ENCODE results near the gene GSTA4.

The GSTA4 gene

DNA sequence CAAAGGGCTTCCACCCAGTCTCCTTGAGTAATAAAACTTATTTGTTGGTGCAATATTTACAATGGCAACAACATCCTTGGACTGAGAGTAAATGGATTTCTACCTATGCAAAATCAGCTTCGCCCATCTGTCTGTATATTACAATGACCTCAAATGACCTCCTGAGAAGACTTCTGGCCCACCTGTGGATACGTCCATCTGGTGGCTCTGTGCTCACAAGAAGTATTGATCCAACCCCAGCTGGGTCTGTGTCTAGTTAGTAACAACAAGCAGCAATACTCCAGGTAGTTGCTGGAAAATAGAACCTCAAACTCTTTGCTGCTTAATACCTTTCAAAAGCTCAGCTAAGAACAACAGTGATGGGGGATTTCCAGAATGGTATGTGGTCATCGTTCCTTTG is 34.7 kb upstream of the GSTA4 start:
- H3K4me3 ChIP-seq (ENCODE audit: low read depth, low read length) = no peak overlapping the region
- TF ChIP-seq, protein P1, sequence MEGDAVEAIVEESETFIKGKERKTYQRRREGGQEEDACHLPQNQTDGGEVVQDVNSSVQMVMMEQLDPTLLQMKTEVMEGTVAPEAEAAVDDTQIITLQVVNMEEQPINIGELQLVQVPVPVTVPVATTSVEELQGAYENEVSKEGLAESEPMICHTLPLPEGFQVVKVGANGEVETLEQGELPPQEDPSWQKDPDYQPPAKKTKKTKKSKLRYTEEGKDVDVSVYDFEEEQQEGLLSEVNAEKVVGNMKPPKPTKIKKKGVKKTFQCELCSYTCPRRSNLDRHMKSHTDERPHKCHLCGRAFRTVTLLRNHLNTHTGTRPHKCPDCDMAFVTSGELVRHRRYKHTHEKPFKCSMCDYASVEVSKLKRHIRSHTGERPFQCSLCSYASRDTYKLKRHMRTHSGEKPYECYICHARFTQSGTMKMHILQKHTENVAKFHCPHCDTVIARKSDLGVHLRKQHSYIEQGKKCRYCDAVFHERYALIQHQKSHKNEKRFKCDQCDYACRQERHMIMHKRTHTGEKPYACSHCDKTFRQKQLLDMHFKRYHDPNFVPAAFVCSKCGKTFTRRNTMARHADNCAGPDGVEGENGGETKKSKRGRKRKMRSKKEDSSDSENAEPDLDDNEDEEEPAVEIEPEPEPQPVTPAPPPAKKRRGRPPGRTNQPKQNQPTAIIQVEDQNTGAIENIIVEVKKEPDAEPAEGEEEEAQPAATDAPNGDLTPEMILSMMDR (IDR thresholded peaks at IDR 0.05; ENCODE audit: low read depth, low read length, missing control alignments) = no peak
- in situ Hi-C loops (cut with HindIII; ENCODE audit: low sequenced_read_pairs) = no loop called here
- DNase-seq (ENCODE audit: low read depth) = no peak

GRCh38 chr6:53029257-53029656 is 34.2 kb upstream of the GSTA4 start:
- no peak for DNase-seq (ENCODE audit: low read depth)
- in situ Hi-C loops (cut with HindIII; ENCODE audit: low sequenced_read_pairs) = no loop called here
- TF ChIP-seq, protein P1 (IDR thresholded peaks at IDR 0.05; ENCODE audit: low read depth, low read length, missing control alignments) = no peak
- no peak overlapping the region for H3K4me3 ChIP-seq (ENCODE audit: low read depth, low read length)

DNA sequence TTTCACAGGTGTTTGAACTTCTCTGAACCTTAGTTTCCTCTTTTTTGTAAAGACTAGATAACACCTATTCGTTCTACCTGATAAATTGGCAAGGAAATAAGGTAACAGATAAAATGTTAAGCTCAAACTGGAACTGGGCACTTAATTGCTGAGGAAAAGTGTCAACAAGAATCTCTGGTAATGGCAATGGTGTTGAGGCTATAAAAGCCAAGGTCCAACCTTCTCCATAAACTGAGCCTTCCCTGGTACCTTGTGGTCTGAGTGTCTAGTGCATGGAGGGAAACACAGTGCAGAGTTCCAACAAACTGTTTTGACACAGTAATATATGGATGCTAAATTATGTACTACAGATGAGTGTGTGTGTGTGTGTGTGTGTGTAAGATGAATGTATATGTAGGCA is 33.4 kb upstream of the GSTA4 start:
- no peak overlapping the region for H3K4me3 ChIP-seq (ENCODE audit: low read depth, low read length)
- in situ Hi-C loops (cut with HindIII; ENCODE audit: low sequenced_read_pairs) = no loop called here
- DNase-seq (ENCODE audit: low read depth) = no peak
- TF ChIP-seq, protein P1 (IDR thresholded peaks at IDR 0.05; ENCODE audit: low read depth, low read length, missing control alignments) = no peak

- in situ Hi-C loops (cut with HindIII; ENCODE audit: low sequenced_read_pairs) = no loop called here
- TF ChIP-seq, protein P1 (IDR thresholded peaks at IDR 0.05; ENCODE audit: low read depth, low read length, missing control alignments) = no peak
- no peak for DNase-seq (ENCODE audit: low read depth)
- H3K4me3 ChIP-seq (ENCODE audit: low read depth, low read length) = no peak overlapping the region
These were observed 32.1 kb upstream of the GSTA4 start for GRCh38 chr6:53027131-53027718.

DNA sequence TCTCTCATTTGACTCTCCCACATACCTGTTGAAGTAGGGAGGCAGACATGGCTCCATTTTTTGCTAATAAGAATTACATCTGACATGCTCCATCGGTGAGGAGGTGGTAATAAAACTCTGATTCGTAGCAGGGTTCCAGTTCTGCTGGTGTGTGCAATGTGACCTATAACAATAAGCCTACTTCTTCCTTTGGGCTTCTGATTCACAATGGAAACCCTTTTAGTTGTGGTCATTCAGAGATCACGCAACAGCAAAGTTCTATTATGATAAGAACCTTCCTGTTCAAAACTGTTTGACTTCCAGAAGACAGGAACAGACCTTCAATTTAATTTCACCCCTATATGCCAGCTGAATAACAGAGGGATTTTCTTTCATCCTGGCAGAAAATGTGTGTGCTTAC is 31.4 kb upstream of the GSTA4 start:
- H3K4me3 ChIP-seq (ENCODE audit: low read depth, low read length) = no peak overlapping the region
- in situ Hi-C loops (cut with HindIII; ENCODE audit: low sequenced_read_pairs) = no loop called here
- TF ChIP-seq, protein P1 (IDR thresholded peaks at IDR 0.05; ENCODE audit: low read depth, low read length, missing control alignments) = no peak
- DNase-seq (ENCODE audit: low read depth) = no peak

DNA sequence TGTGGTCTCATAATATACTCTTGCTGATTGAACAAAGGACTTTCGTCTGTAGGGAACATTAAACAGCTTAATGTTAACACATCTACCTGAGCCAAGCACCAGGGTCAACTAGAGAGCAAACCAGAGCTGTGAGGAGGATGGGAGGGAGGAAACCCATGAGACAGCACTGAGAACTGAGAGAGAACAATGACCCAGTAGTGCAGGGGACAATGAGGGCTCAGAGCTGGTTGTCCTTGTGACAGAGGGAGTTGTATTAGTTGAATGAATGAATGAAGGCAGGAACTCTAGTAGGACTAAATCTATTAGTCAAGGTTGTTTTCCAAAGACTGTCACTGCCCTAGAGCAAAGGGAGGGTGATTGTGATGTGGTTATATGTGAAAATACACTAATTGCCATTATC is 28.2 kb upstream of the GSTA4 start:
- H3K4me3 ChIP-seq (ENCODE audit: low read depth, low read length) = no peak overlapping the region
- in situ Hi-C loops (cut with HindIII; ENCODE audit: low sequenced_read_pairs) = no loop called here
- no peak for DNase-seq (ENCODE audit: low read depth)
- TF ChIP-seq, protein P1 (IDR thresholded peaks at IDR 0.05; ENCODE audit: low read depth, low read length, missing control alignments) = no peak
